Upper lobe of right lung (tissue), 1 donor: ENCODE data around the gene CTSE. TPM values are rescaled to one million over a fixed set of nuclear protein-coding genes. Genes with fewer than 3 reads are reported as not detected.

Experiments
- ATAC-seq: fragments of 200-7000 bp; cut with Tn5 transposase; one replicate; pipeline ENCODE4 v1.9.1; 2020; ENCODE audit warnings: mild to moderate bottlenecking, moderate library complexity
- DNase-seq: peaks from one replicate; pipeline ENCODE4 v3.0.0-alpha.2; 2020
- H3K27ac ChIP-seq: fragments of 200-600 bp; one replicate; pipeline ENCODE4 v1.8.0; 2022
- H3K27me3 ChIP-seq: fragments of 200-600 bp; one replicate; pipeline ENCODE4 v1.8.0; 2022; ENCODE audit warnings: mild to moderate bottlenecking
- H3K36me3 ChIP-seq: fragments of 200-600 bp; one replicate; pipeline ENCODE4 v1.8.0; 2022
- H3K4me1 ChIP-seq: fragments of 200-600 bp; one replicate; pipeline ENCODE4 v1.8.0; 2022
- H3K4me3 ChIP-seq: fragments of 200-600 bp; one replicate; pipeline ENCODE4 v1.8.0; 2022; ENCODE audit warnings: mild to moderate bottlenecking
- H3K9me3 ChIP-seq: fragments of 200-600 bp; one replicate; pipeline ENCODE4 v1.8.0; 2022
- intact Hi-C: fragments of 100-400 bp; cut with DNase I; formaldehyde crosslinking; loops from one replicate; pipeline ENCODE4 v1.11.0; 2022
- total RNA-seq: library from RNA; stranded (reverse); fragmentation: NEBNext Ultra II Directional; extraction: Animal tissue kit (Norgen Biotek cat#: 25700); gene quantifications from one replicate; pipeline ENCODE4 v1.2.1, GENCODE V29; 2021
- TF ChIP-seq, protein P1 (sequence below): fragments of 200-600 bp; IDR thresholded peaks from one replicate; pipeline ENCODE4 v1.8.0; 2022; ENCODE audit warnings: antibody characterized with exemption
- donor health status: DM: no; HTN: yes; CAD: no; lungs with severe emphysema.

The CTSE gene
- total RNA-seq, 1 donor from 2014 or later = 85.8 TPM

DNA sequence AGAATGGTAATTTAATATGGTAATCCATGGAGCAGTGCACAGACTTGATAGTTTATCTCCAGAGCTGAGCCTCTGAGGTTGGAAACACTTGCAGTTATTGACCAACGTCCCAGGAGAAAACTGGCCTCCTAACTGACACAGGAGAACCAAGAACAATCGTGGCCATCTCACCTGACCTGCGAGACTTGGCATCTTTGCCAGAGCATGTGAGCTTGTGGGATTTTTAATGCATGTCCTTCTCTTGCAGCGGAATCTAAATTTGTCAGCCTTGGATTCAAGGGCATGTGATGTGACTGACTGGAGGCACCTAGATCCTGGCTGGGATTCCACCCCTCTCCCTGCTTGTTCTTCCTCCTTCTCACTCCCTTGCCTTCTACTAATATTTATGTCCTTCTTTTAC is 52.6 kb downstream of the CTSE start:
- Histone ChIP-seq H3K4me1 (peaks cover 3% of the 10 kb centered on the region), H3K9me3 (no peaks in the 10 kb centered on the region), H3K36me3 (no peaks in the 10 kb centered on the region), H3K27me3 (no peaks in the 10 kb centered on the region), H3K27ac (no peak overlapping the region), H3K4me3 (no peak overlapping the region)
- no peak for DNase-seq
- TF ChIP-seq, protein P1, sequence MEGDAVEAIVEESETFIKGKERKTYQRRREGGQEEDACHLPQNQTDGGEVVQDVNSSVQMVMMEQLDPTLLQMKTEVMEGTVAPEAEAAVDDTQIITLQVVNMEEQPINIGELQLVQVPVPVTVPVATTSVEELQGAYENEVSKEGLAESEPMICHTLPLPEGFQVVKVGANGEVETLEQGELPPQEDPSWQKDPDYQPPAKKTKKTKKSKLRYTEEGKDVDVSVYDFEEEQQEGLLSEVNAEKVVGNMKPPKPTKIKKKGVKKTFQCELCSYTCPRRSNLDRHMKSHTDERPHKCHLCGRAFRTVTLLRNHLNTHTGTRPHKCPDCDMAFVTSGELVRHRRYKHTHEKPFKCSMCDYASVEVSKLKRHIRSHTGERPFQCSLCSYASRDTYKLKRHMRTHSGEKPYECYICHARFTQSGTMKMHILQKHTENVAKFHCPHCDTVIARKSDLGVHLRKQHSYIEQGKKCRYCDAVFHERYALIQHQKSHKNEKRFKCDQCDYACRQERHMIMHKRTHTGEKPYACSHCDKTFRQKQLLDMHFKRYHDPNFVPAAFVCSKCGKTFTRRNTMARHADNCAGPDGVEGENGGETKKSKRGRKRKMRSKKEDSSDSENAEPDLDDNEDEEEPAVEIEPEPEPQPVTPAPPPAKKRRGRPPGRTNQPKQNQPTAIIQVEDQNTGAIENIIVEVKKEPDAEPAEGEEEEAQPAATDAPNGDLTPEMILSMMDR = no peak
- intact Hi-C loops = no loop called here
- no peak for ATAC-seq

DNA sequence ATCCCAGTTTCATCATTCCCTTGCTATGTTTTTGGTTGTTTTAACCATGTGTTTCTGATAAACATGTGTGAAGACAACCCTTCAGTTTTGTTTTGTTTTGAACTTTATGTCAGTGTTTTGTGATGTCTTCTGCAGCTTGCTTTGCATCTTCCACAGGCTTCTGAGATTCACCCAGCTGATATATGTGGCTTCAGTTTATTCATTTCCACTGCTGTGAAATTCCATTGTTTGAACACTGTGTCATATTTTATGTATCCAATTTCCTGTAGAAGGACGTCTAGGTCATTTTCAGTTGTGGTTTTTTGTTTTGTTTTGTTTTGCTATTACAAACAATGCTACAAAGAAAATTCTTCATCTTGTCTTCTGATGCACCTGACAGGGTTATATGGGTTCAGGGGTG is 53.2 kb downstream of the CTSE start:
- Histone ChIP-seq H3K36me3 (no peaks in the 10 kb centered on the region), H3K4me3 (no peak overlapping the region), H3K4me1 (peaks cover 2% of the 10 kb centered on the region), H3K9me3 (no peaks in the 10 kb centered on the region), H3K27me3 (no peaks in the 10 kb centered on the region), H3K27ac (no peak overlapping the region)
- ATAC-seq = no peak
- no peak for DNase-seq
- intact Hi-C loops = no loop called here
- TF ChIP-seq, protein P1 = no peak

DNA sequence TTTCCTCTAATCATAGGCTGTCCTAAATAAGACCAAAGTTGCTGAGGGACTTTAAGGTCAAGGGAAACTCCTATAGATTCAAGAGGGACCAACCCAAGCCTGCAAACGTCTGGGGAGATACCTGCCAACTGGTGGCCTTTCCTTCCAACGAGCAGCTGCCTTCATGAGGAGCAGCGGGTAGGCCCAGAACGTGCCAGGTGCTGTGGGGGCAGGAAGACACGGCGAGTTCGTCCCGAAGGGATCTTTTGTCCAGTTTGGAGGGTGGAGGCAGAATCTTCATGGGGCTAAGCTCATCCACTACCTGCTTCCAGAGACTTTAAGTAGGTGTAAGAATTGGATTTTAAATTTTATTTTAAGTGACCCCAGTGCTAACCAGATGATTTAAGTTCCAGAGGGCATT is 54.5 kb downstream of the CTSE start:
- no peaks in the 10 kb centered on the region for H3K4me1 ChIP-seq
- H3K9me3 ChIP-seq = no peaks in the 10 kb centered on the region
- no peak for ATAC-seq
- intact Hi-C loops = no loop called here
- no peak overlapping the region for H3K27ac ChIP-seq
- H3K27me3 ChIP-seq = no peaks in the 10 kb centered on the region
- H3K36me3 ChIP-seq = no peaks in the 10 kb centered on the region
- DNase-seq = peak; percentile 34
- no peak overlapping the region for H3K4me3 ChIP-seq
- TF ChIP-seq, protein P1 = no peak

DNA sequence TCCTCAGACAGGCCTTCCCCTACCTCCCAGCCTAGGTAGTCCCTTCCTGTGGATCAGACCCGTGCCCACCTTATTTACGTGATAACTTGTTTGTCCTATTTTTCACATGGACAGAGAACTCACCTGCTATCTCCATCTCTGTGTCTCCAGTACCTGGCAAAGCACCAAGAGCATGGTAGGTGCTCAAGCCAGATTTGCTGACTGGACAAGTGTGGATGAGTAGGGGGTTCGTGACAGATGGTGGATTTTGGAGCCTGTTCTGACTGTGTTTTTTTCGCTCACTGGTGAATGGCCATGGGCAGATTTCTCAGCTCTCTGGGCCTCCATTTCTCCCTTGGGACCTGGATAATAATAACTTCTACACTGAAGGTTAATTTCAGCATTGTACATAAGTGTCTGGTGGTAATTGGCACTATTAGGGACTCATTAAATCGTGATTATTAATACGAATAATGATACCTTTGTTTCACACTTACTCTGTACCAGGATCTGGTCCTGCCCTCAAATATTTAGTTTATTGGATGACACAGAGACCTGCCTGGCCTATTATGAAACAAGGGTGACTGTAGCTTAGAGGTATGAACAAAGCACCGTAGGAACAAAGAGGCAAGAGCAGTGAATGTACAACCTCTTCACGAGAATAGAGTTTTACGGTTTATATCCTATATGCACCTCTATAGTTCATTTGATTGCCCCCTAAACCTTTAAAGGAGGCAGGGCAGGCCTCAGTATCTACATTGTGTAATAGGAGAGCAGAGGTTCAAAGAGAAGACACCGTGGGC is 56.0 kb downstream of the CTSE start:
- Histone ChIP-seq H3K4me3 (no peak overlapping the region), H3K27ac (no peak overlapping the region), H3K36me3 (no peaks in the 10 kb centered on the region), H3K4me1 (no peaks in the 10 kb centered on the region), H3K9me3 (no peaks in the 10 kb centered on the region), H3K27me3 (no peaks in the 10 kb centered on the region)
- DNase-seq = no peak
- intact Hi-C loops = no loop called here
- TF ChIP-seq, protein P1 = no peak
- no peak for ATAC-seq

DNA sequence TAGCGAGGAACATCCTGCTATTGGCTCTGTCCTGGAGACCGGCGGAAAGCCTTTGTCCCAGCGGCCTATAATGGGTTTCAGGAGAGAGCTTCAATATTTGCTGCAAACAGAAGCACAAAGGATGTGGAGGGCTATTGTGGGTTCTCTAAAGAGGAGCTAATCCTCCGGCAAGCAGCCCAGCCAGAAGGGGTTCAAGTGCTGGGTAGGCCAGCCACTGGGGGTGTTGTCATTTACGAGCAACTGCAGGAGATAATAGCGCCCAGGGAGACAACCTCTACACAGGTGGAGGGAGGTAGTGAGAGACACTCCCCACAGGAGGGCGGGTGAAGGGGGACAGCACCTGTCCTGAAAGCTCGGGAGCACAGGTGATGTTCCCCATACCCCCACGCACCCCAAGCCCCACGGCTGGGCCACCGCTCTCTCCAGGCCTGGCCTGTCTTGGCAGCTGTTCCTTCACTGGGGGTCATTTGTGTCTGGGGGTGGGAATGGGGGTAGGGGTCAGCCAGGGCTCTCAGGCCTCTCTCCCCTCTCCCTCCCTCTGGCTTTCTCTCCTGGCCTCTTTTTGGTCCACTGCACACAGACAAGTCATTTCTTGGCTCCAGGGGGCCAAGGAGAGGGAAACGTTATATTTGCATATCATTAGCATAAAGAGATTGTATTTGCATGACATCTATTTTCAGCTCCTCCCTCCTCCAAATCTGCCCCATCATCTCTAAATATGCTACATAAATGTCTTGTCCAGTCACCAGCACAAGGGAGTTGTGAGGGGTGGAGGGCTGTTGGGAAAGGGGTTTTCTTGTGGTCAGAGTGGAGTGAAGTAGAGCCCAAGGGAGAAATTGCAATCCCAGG is 58.4 kb downstream of the CTSE start:
- Histone ChIP-seq H3K27me3 (no peaks in the 10 kb centered on the region), H3K9me3 (no peaks in the 10 kb centered on the region), H3K4me1 (peaks cover 20% of the 10 kb centered on the region), H3K36me3 (no peaks in the 10 kb centered on the region), H3K4me3 (no peak overlapping the region), H3K27ac (no peak overlapping the region)
- TF ChIP-seq, protein P1 = no peak
- DNase-seq (peak; percentile 52), ATAC-seq (no peak)
- intact Hi-C loops = no loop called here
